GM12864 (cell line): ENCODE results near the gene BCOR.

Experiments used
- DNase-seq: peaks from one replicate; pipeline ENCODE4 v3.0.0-alpha.2; 2011; ENCODE audit warnings: low read depth
- H3K4me3 ChIP-seq: 2 replicates; pipeline ENCODE4 v1.5.1; 2011; ENCODE audit warnings: mild to moderate bottlenecking, low read depth, low read length, control low read depth
- CTCF ChIP-seq: IDR thresholded peaks from 2 replicates; pipeline ENCODE4 v1.5.1; 2011; ENCODE audit warnings: low read depth, mild to moderate bottlenecking, moderate library complexity, low read length, control low read depth, inconsistent platforms; ENCODE audit errors: missing control alignments

Gene BCOR

DNA sequence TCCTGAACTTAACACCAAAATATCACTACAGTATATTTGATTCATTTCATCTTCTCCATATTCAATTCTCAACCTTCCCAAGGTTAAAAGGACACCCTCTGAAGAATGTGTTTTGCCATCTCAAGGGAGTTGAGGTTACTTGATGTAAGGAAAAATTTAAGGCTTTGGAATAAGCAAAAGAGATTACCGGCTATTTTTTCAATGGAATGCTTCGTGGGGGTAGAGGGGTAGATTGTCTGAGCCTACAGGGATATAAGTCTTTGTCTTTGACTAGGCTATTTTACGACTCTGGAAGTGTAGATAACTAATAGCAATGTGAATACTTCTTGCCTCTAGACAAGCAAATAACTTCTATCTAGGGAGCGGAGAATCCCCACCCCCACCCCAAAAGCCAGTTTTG is 78.2 kb downstream of the BCOR start:
- DNase-seq, result no peak
- no peak overlapping the region for H3K4me3 ChIP-seq
- TF ChIP-seq CTCF, result no peak

DNA sequence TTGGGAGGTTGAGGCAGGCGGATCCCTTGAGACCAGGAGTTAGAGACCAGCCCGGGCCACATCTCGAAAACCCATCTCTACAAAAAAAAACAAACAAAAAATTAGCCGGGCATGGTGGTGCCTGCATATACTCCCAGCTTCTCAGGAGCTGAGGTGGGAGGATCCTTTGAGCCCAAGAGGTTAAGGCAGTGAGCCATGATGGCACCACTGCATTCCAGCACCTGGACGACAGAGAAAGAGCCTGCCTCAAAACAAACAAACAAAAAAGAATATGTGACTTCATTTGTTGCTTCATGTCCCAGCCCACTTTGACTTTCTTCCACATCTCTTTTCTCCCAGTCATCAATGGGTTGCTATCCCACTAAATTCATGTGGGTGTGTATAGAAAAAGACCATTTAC is 79.7 kb downstream of the BCOR start:
- no peak for DNase-seq
- no peak for TF ChIP-seq CTCF
- H3K4me3 ChIP-seq, result no peak overlapping the region

DNA sequence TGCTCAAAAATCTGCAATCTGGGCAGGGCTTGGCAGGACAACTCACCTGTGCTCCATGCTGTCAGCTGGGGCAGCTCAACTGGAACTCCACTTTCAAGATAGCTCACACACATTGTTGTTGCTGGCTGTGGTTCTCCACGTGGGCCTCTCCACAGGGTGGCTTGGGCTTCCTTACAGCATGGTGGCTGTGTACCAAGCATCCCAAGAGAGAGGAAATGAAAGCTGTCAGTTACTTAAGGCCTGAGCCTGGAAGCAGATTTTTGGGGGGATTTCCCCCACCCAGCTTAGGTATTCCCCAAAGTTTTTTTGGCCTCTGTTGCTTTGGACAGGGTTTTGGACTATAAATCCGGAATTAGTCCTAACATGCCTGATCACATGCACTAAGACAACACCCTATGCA is 81.0 kb downstream of the BCOR start:
- no peak overlapping the region for H3K4me3 ChIP-seq
- no peak for DNase-seq
- no peak for TF ChIP-seq CTCF

DNA sequence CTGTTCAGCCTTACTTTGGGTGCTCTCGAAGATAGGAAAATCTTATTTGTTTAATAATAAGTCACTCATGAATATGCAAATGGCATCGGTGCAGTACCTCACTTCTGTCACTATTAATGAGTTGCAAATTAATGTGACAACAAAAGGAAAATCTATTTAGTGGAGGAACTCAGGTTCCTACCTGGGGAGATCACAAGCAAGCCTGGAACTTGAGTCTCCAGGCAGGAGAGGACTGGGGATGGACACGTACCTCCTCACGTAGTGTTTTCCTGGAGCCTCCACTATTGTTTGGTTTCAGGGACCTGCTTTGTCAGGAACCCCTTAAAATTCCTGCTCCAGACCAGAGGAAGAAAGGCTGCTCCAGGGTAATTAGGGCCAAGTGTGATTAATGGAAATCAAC is 82.1 kb downstream of the BCOR start:
- no peak for DNase-seq
- H3K4me3 ChIP-seq, result no peak overlapping the region
- TF ChIP-seq CTCF, result no peak

- H3K4me3 ChIP-seq, result peak overlapping the region; percentile 65
- no peak for DNase-seq
- no peak for TF ChIP-seq CTCF
These were observed 84.2 kb downstream of the BCOR start for GRCh38 chrX:40013266-40014195.

DNA sequence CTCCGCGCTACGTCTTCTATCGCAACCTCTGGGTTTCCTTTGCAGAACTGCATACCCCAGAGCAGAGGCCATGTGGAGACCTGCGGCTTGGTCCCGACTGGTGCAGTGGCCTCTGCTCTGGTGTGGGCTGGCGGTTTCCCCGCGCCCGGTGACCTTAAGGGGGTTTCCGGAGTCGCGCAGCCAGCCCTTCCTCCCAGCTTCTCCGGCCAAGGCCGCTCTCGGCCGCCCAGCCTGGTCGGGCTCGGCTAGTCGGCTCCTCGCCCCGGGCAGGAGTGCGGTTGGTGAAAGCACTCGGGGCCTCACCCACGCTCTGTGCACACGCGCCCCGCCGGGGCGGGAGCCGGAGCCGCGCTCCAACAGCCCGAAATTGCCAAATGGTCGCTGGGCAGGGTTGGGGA is 84.9 kb downstream of the BCOR start:
- no peak for TF ChIP-seq CTCF
- peak overlapping the region; percentile 65 for H3K4me3 ChIP-seq
- no peak for DNase-seq
